Vagina (tissue), 2 donors: ENCODE results near the gene HACD1. TPM values are rescaled to one million over a fixed set of nuclear protein-coding genes. Genes with fewer than 3 reads are reported as not detected.
"Not testable (repeated sequence)": the region's sequence is repeated elsewhere in the genome, so short reads cannot be mapped to it uniquely, and the experiment has no call there.

Experiments
- DNase-seq, 2 donors: peaks; one replicate each; pipeline ENCODE4 v3.0.0-alpha.2; 2017; ENCODE audit errors: extremely low spot score in 2 of 2
- H3K27ac ChIP-seq: fragments of 200-600 bp; sonication (generic); one replicate; pipeline ENCODE4 v1.5.1; 2019
- H3K27me3 ChIP-seq: fragments of 200-600 bp; sonication (generic); one replicate; pipeline ENCODE4 v1.5.1; 2019
- H3K36me3 ChIP-seq, 2 donors: fragments of 200-600 bp; sonication (generic); one replicate each; pipeline ENCODE4 v1.5.1; 2017 to 2019
- H3K4me1 ChIP-seq: fragments of 200-600 bp; sonication (generic); one replicate; pipeline ENCODE4 v1.5.1; 2019
- H3K4me3 ChIP-seq, 2 donors: fragments of 200-600 bp; sonication (generic); 1 replicate in 1 of 2; 2 replicates in 1 of 2; pipeline ENCODE4 v1.5.1; 2016 to 2019
- H3K9me3 ChIP-seq: fragments of 200-600 bp; sonication (generic); one replicate; pipeline ENCODE4 v1.5.1; 2019
- CTCF ChIP-seq, 3 experiments: fragments of 450-650 bp in 2 of 3; fragments of 200-600 bp in 1 of 3; sonication (generic) in 1 of 3; IDR thresholded peaks; one replicate each; pipeline ENCODE4 v1.5.1; 2017 to 2019; ENCODE audit warnings: antibody characterized with exemption in 3 of 3, mild to moderate bottlenecking in 2 of 3, moderate library complexity in 2 of 3
- POLR2A ChIP-seq, 2 donors: fragments of 450-650 bp; IDR thresholded peaks; one replicate each; pipeline ENCODE4 v1.6.1; 2017; ENCODE audit warnings: antibody characterized with exemption in 2 of 2, mild to moderate bottlenecking in 2 of 2, moderate library complexity in 2 of 2
- POLR2AphosphoS5 ChIP-seq, 2 donors: sonication (generic); formaldehyde crosslinking; IDR thresholded peaks; one replicate each; pipeline ENCODE4 v1.9.0; 2017; ENCODE audit warnings: antibody characterized with exemption in 2 of 2, mild to moderate bottlenecking in 2 of 2, low read depth in 1 of 2; ENCODE audit not compliant: insufficient read depth in 1 of 2
- intact Hi-C: fragments of 100-400 bp; cut with DNase I; formaldehyde crosslinking; loops from one replicate; pipeline ENCODE4 v1.15.1; 2023
- total RNA-seq: library from RNA; depleted of rRNA; stranded (reverse); fragments of >200 nt; gene quantifications from one replicate; pipeline ENCODE4 v1.2.3, GENCODE V29; 2016

Gene HACD1
- total RNA-seq, 1 donor from 2014 or later: 6.4 TPM

DNA sequence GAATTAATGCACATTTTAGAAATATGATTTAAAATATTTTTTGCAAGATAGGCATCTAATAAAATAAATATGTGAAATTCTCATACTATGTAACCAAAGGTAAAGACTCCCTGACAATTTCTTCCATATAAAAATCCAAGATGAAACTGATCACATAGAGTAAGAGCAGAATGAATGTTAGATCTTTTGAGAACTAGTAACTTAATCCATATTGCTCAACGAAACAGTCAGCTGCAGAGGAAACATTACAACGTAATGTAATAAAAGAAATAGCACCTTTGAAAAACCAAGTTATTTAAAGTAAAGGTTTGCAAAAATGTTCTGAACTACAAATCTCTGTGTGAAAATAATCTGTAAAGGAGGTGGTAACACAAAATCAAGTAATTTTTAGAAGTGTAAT lies 28.8 kb downstream of the HACD1 start:
- TF ChIP-seq POLR2A (IDR thresholded peaks at IDR 0.05) (no peak), POLR2AphosphoS5 (IDR thresholded peaks at IDR 0.05; ENCODE audit: insufficient read depth in 1 of 2, low read depth in 1 of 2) (no peak), CTCF (IDR thresholded peaks at IDR 0.05) (no peak)
- intact Hi-C loops: no loop called here
- Histone ChIP-seq H3K36me3 (no peaks in the 10 kb centered on the region), H3K4me3 (no peak overlapping the region), H3K27ac (no peak overlapping the region), H3K9me3 (no peaks in the 10 kb centered on the region), H3K4me1 (no peaks in the 10 kb centered on the region), H3K27me3 (no peaks in the 10 kb centered on the region)
- no peak for DNase-seq

- DNase-seq, H3K9me3 ChIP-seq, H3K4me1 ChIP-seq, intact Hi-C loops, H3K27ac ChIP-seq, H3K4me3 ChIP-seq, H3K36me3 ChIP-seq, H3K27me3 ChIP-seq: not testable (repeated sequence)
Measured at GRCh38 chr10:17587321-17587720, 29.9 kb downstream of the HACD1 start.

- no peaks in the 10 kb centered on the region for H3K4me1 ChIP-seq
- DNase-seq: no peak
- no peak overlapping the region for H3K4me3 ChIP-seq
- TF ChIP-seq CTCF (IDR thresholded peaks at IDR 0.05): no peak
- no peak for TF ChIP-seq POLR2A (IDR thresholded peaks at IDR 0.05)
- no peak for TF ChIP-seq POLR2AphosphoS5 (IDR thresholded peaks at IDR 0.05; ENCODE audit: insufficient read depth in 1 of 2, low read depth in 1 of 2)
- intact Hi-C loops: no loop called here
- no peak overlapping the region for H3K27ac ChIP-seq
- no peaks in the 10 kb centered on the region for H3K9me3 ChIP-seq
- H3K36me3 ChIP-seq: no peaks in the 10 kb centered on the region
- no peaks in the 10 kb centered on the region for H3K27me3 ChIP-seq
Measured at GRCh38 chr10:17586821-17587234, 30.3 kb downstream of the HACD1 start.

DNA sequence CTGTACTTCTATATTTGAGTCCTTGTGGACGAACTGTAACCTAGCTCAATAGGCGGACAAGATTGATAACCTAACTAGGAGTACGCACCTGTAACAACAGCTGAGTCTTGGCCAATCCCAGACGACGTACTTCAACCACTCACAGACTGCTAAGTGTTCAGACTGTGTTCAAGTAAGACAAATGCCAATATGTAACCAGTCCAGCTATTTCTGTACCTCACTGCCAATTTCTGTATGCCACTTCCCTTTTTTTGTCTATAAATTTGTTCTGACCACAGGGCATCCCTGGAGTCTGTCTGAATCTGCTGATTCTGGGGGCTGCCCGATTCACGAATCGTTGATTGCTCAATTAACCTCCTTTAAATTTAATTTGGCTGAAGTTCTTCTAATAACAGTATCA lies 32.2 kb downstream of the HACD1 start:
- intact Hi-C loops: no loop called here
- TF ChIP-seq POLR2A (IDR thresholded peaks at IDR 0.05) (no peak), CTCF (IDR thresholded peaks at IDR 0.05) (no peak), POLR2AphosphoS5 (IDR thresholded peaks at IDR 0.05; ENCODE audit: insufficient read depth in 1 of 2, low read depth in 1 of 2) (no peak)
- no peak for DNase-seq
- Histone ChIP-seq H3K4me3 (no peak overlapping the region), H3K4me1 (no peaks in the 10 kb centered on the region), H3K27me3 (no peaks in the 10 kb centered on the region), H3K36me3 (no peaks in the 10 kb centered on the region), H3K9me3 (no peaks in the 10 kb centered on the region), H3K27ac (no peak overlapping the region)

GRCh38 chr10:17580885-17581284 lies 36.3 kb downstream of the HACD1 start:
- Histone ChIP-seq H3K27ac (no peak overlapping the region), H3K9me3 (no peaks in the 10 kb centered on the region), H3K4me3 (no peak overlapping the region), H3K27me3 (no peaks in the 10 kb centered on the region), H3K36me3 (no peaks in the 10 kb centered on the region), H3K4me1 (no peaks in the 10 kb centered on the region)
- DNase-seq: no peak
- intact Hi-C loops: no loop called here
- TF ChIP-seq CTCF (IDR thresholded peaks at IDR 0.05) (no peak), POLR2AphosphoS5 (IDR thresholded peaks at IDR 0.05; ENCODE audit: insufficient read depth in 1 of 2, low read depth in 1 of 2) (no peak), POLR2A (IDR thresholded peaks at IDR 0.05) (no peak)

GRCh38 chr10:17578603-17579002 lies 38.6 kb downstream of the HACD1 start:
- Histone ChIP-seq H3K4me1 (no peaks in the 10 kb centered on the region), H3K27ac (no peak overlapping the region), H3K36me3 (no peaks in the 10 kb centered on the region), H3K9me3 (no peaks in the 10 kb centered on the region), H3K27me3 (no peaks in the 10 kb centered on the region), H3K4me3 (no peak overlapping the region)
- TF ChIP-seq POLR2A (IDR thresholded peaks at IDR 0.05): no peak
- no peak for TF ChIP-seq CTCF (IDR thresholded peaks at IDR 0.05)
- peak in 1 of 2 donors; percentile 27 for TF ChIP-seq POLR2AphosphoS5 (IDR thresholded peaks at IDR 0.05; ENCODE audit: insufficient read depth in 1 of 2, low read depth in 1 of 2)
- DNase-seq: no peak
- intact Hi-C loops: no loop called here
